HG03442 (cell line): ENCODE measurements around the gene ITIH6.
"Not testable (repeated sequence)": the region's sequence is repeated elsewhere in the genome, so short reads cannot be mapped to it uniquely, and the experiment has no call there.

Experiments
- ATAC-seq: cut with Tn5 transposase; IDR thresholded peaks from one replicate; pipeline ENCODE4 v1.9.1; 2021; ENCODE audit warnings: mild to moderate bottlenecking, moderate library complexity; ENCODE audit not compliant: unreplicated experiment

The ITIH6 gene

GRCh38 chrX:54807524-54808108, 9.6 kb upstream of the ITIH6 start, which contains the start of gene MAGED2:
TSS of gene MAGED2 (plus strand) at chrX:54807745. CDS start at chrX:54809332, 1,587 bp downstream.
- no peak for ATAC-seq

DNA sequence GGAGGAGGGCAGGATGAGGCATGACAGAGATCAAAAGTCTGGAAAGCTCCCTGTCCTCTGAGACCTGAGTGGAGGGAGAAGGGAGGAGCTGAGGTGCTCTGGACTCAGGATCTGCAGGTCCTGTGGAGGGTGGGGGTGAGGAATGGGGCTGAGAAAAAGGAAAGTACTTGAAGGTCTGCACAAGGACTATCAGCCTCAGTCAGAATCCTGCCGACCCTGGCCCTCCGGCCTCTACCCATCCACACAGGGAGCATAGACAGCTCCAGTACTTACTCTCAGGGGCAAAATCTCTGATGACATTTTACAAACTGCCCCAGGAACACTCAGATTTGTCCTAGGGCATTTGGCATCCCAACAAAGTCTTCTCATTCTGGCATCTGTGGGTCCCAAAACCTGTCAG, 991 bp upstream of the ITIH6 start:
- ATAC-seq, result no peak

DNA sequence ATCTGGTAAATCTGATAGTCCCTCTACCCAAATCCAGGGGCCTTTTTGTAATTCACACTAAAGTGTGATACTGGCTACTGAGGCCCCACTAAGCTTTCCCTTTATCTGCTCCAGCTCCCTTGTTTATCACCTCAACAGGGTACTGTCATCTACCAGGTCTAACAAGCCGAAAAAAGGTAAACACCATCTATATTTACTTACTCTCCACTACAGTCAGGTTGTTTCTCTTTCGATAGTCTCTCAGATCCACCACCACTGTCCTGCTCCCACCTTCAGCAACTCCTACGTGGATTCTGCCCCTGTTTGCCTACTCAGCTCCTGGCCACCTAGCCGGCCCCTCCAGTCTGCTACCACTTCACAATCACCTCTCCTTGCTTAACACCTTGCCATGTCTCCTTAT, 3.3 kb downstream of the ITIH6 start:
- ATAC-seq, result no peak

DNA sequence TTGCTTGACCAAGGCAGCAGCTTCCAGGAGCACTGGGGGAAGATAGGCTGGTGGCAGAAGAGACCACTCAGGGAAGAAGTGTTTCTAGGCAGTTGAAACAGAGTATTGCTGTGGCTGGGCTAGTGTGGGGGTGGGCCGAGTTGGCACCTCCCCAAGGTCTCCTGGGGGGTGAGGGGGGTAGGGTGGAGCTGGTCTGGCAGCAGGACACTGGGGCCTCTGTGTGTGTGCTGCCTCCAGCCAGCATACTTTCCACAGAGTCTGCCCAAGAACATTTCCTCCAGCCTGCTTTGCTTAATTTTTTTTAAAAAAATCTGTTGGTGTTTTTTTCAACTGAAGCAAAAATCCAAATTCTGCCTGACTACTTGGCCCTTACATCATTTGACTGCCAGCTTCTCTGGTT, 4.0 kb downstream of the ITIH6 start:
- no peak for ATAC-seq

- ATAC-seq, result not testable (repeated sequence)
These were observed 8.7 kb downstream of the ITIH6 start for GRCh38 chrX:54789405-54789804.

DNA sequence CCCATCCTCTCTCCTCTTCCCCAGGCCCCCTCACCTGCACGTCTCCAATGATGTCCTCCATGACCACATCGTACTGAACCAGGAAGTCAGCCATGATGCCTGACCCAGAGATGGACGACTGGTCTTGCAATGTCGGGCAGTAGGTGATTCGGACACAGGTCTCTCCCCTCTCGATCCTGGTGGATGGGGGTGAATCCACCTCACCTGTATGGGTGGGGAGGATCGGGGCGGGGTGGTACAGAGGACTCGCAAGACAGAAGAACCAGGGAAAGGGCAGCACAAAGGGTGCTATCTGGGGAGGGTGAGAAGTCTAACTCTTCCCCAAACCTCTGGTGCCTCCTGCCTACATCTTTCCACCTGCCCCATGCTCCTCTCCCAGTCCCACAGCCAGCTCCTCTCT, 9.6 kb downstream of the ITIH6 start:
- no peak for ATAC-seq

DNA sequence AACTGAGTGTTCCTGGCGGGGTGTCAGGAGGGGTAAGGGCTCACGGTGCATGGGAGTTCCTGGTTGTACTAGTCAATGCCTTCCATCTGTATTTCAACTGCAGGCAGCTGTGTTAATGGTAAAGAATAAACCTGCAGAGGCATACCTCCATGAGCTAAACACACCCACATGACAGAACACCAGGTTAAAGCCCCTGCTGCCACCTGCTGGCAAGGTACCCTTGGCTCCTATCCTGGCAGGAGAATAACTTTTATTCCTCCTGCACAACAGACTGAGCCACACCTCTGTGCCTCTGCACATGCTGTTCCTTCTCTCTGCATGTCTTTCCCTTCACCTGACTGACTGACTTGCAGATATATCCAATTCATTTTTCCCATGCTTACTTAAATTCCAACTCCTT, 11.1 kb downstream of the ITIH6 start:
- ATAC-seq, result no peak

DNA sequence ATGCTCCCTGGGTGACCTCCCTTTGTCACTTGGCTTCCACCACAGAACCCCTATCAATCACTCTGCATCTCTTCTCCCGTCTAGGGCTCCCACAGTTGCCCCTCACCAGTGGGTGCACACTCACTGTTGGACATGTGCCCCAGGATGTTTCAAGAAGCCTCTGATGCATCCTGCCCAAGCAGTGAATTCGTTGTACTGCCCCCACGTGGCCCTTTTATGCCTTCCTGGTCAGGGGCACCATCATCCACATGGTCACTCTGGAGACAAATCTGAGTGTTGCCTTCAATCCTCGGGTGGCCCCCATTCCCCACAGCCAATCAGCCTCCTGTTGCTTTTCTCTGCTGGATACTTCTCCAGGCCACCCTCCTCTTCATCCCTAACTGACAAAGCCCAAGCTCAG, 12.2 kb downstream of the ITIH6 start:
- no peak for ATAC-seq

DNA sequence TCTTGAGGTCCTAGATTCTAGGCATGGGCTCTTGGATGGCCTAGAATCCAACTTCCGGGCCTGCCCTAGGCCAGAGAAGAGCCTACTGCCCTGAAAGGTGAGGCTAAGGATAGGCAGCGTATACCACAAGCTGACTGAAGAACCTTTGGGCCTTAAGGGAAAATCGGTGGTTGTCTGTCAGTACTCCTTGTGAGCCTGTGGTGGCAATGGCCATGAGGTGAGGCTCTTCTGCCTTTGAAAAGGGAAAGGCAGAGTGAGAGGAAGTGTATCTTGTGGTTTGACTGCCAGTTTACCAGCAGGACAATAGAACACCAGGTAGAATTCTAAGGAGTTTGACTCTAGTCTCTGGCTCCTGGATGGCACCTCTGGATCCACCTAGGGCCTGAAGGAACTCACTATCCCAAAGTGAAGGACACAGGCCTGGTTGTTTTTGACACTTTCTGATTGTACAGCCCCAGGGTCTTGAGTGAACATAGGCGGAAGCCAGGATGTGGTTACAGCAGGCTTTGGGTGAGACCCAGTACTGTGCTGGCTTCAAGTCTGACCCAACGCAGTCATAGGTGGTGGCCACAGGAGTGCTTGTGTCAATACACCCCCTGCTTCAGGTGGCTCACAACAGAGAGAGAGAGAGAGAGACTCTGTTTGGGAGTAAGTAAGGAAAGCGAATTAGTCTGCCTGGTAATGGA, 20.9 kb downstream of the ITIH6 start:
- ATAC-seq, result no peak

DNA sequence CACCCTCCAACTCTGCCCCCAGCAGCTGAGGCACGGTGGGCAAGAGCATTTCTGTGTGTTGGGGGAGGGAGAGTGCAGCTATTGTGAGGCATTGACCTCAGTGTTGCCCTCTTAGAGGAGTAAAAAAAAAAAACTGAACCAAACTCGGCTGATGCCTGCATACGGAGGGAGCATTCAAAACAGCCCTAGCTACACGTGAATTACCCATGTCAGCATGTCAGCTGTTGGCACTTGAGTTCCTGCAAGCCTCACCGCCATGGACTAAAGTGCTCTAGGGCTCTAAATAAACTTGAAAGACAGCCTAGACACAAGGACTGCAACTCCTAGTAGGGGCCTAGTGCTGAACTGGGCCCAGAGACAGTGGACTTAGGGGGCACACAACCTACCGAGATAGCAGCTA, 22.0 kb downstream of the ITIH6 start:
- ATAC-seq, result no peak

DNA sequence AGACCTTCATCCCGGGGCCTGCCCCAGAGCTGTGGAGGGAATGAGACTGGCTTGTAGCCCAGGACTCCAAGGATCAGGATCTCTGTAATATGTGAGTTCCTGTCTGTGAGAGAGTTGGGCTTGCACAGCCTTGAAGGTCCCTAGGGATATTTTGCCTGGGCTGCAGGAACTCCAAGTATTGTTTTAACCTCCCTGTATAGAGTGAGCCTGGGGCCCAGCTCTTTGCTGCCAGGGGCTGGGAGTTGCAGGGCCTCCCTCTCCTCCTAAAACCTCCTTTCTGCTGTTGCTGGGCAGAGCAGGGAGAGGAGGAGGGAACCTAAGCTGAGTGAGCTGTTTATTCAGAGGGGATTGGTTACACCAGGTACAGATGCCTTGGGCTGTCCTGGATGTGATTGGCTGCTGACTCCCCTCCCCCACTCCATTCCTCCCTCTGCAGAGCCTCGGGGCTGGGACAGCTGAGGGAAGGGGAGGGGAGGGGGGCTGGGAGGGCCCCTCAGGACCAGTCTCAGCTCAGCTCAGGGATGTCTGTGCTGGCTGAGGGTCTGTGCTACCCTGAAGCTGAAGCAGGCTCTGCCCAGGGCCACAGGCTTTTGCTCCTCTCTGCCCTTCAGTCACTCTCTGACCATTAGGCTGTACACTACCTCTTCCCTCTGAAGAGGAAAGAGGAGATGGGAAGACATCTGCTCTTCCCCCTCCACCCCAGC, 23.5 kb downstream of the ITIH6 start:
- ATAC-seq, result not testable (repeated sequence)

- no peak for ATAC-seq
These were observed 39.7 kb downstream of the ITIH6 start for GRCh38 chrX:54758114-54759055.

GRCh38 chrX:54754854-54755253, 43.2 kb downstream of the ITIH6 start:
- no peak for ATAC-seq

DNA sequence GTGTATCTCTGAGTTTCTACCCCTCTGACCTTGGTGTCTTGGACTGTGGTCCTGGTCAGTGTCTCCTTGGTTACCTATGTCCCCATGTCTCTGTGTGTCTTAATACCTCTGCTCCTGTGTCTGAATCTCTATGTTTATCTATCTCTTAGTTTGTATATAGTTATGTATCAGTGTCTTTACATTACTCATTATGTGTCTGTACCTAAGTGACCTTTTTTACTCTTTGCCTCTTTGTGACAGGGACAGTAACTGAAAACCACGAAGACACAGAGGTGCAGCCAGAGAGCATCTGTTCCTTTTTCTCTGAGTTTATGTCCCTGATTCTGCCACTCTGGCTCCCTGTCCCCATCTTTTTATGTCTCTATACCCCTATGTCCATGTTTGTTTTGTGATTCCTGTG, 49.4 kb downstream of the ITIH6 start:
- no peak for ATAC-seq

DNA sequence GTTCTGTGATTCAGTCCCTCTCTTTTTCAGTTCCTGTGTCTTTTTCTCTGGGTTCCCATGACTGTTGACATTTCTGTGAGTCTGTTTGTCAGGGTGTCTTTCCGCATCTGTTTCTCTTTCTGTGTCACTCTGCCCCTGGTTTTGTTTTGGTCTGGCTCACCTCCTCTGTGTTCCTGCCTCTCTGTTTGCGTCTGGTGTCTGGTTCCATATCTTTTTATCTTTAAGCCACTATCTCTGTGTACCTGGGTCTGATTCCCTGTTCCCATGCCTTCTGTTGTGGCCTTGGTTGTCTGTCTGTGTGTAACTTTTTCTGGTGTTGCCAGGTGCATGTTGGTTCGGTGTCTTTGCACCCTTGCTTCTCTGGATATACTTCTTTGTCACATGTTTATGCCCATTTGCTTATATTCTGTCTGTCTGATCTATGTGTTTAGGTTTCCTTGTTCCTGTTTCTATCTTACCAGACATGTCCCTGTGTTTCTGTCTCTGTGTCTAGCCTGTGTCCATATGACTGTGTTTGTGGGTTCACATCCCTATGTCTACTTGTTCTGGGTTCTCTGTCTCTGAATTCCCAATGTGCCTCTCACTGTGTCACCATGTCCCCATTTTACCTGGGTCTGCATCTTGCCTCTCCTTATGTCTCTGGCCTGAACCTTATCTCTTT, 50.2 kb downstream of the ITIH6 start:
- ATAC-seq, result no peak

- ATAC-seq, result no peak
These were observed 51.1 kb downstream of the ITIH6 start for GRCh38 chrX:54746928-54747327.

DNA sequence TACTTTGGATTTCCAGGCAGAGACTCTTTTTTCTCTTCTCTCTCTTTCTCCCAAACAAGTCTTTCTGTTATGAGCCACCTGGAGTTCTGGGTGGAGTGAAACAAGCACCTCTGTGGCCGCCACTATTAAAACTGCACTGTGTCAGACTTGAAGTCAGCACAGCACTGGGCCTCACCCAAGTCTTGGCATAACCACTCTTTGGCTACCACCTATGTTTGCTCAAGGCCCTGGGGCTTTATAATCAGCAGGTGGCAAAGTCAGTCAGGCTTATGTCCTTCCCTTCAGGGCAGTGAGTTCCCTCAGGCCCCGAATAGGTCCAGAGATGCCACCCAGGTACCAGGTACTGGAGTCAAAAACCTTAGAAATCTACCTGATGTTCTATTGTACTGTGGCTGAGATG, 52.4 kb downstream of the ITIH6 start:
- no peak for ATAC-seq

- not testable (repeated sequence) for ATAC-seq
These were observed 59.5 kb downstream of the ITIH6 start for GRCh38 chrX:54738567-54738966.

- not testable (repeated sequence) for ATAC-seq
These were observed 61.6 kb downstream of the ITIH6 start for GRCh38 chrX:54736298-54736942.

DNA sequence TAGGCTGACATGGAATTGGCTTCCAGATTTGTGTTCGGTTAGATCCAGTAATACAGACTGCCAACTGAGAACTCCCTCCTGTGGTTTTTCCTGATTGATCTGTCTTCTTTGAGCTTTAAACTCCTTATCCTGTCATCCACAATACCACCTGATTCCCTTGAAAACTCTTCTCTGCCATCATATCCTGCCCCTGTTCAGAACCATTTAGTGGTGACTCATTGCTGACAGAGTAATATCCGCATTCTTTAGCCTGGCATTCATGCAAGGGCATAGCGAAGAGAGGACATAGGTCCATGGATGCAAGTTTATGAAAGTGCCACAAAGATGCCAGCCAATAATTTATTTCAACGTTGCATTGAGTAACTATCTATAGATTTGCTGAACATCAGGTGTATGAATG, 76.6 kb downstream of the ITIH6 start:
- no peak for ATAC-seq
